HG02885 (cell line): ENCODE data around the gene RNU7-1.

Source experiments
- ATAC-seq: cut with Tn5 transposase; IDR thresholded peaks from one replicate; pipeline ENCODE4 v1.9.1; 2021; ENCODE audit warnings: mild to moderate bottlenecking; ENCODE audit not compliant: unreplicated experiment, poor library complexity

The RNU7-1 gene

DNA sequence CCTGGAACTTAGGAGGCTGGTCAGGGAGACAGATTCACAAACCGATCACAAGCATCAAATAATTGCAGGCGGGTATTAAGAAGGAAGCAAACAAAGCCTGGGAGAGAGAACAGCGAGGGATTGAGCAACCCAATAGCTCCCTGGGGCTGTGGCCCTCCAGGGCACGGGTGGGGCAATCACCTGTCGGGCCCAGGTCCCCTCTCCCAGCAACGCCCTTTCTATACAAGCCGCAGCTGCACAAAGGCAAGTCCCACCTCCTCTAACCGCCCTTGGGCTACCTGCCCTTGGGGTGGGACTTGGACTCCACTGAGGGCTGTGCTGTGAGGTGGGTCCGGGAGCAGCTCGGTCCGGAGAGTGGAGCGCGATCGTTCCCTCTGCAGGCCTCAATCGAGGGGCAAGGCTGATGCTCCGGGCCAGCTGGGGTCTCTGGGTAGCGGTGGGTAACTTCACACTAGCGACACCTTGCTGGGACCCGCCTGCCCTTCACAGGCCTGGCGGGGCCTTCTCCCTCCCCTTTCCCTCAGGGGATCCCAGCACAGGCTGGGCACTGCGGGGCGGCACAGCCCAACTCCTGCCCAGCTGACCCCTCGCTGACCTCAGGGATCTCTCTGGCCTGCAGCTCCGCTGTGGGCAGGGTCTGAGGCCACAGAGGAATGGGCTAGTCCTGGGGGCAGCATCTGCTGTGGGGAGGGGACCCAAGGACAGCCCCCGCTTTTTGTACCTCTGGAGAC, 18.8 kb downstream of the RNU7-1 start:
- no peak for ATAC-seq

DNA sequence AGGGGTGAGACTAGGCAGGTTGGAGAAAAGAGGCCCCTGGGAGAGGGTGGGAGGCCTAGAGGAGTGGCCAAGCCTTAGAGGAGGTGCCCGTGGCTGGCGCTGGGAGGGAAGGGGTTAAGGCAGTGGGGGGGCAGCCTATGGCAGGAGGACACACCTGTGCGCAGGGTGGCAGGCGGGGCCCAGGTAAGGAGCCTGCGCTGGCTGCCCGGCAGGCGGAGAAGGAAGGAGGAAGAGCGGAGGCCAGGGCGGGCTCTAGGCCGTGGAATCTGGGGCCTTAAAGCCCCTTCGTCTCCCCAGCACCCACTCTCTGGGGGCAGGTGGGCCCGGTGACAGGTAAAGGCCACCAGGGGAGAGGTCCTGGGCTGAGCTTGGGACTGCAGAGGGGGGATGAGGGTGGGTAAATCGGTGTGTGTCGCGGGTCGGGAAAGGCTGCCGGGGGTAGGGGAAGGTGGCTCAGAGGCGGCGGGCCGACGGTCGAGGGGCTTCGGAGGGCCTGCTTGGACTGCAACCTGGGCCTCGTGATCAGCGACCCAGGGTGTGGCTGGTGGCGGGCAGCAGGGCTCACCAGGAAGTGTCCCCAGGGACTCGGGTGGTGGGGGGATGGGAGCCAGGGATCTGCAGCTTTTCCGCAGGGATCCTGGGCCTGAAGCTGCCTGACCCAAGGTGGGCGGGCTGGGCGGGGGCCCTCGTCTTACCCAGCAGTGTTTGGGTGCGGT, 19.6 kb downstream of the RNU7-1 start:
- ATAC-seq = no peak

GRCh38 chr12:6963791-6964413, 20.3 kb downstream of the RNU7-1 start:
- no peak for ATAC-seq

GRCh38 chr12:6964605-6965025, 21.0 kb downstream of the RNU7-1 start:
- no peak for ATAC-seq

GRCh38 chr12:6965026-6965661, 21.5 kb downstream of the RNU7-1 start:
- no peak for ATAC-seq

DNA sequence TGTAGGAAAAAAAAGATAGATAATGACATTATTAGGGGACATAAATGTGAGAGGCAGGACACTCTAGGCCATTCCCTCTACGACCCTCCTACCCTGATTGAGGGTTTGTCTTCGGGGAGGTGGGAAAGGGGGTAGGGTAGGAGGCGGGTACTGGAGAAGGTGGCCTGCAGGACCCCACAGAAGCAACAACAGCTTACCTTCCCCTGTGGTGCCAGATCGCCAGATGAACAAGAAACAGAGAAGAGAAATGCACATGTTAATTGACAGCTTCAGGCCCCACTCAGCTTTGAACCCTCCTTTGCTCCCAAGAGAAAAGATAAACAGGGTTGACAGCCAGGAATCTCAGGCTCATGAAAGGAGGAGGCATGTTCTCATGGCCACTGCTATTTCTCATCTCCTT, 22.1 kb downstream of the RNU7-1 start:
- no peak for ATAC-seq

DNA sequence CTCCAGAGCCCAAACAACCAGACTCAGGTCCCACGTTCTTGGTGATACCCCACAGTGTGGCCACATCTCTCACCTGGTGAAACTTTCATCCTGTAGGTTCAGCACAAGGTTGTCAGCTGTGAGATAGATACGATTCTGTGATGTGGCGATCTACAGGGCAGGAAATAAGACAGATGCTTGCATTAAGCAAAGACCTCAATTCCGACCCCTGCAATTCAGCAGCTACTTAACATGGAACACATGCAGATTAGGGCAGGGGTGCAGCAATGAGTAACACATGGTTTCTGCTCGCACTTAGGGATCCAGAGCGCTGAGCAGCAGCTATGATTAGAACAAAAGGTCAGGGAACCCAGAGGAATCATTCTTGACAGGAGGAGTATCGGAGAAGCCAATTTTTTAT, 22.7 kb downstream of the RNU7-1 start:
- no peak for ATAC-seq

DNA sequence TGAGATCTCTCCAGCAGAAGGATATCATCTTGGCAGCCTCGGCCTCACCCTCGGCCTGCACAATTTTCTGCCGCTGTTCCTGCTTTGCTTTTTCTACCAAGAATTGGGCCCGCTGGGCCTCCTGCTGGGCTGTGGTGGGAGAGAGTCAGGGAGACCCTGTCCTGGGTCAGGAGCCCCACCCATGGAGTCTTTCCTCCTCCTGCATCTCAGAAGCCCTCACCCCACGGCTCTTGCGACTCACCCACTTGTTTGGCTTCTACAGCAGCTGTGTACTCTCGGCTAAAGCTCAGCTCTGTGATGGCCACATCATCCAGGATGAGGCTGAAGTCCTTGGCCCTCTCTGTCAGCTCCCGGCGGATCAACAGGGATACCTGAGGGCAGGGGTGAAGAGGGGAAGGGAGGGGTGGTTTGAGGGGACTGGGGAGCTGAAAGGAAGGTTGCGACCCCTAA, 24.1 kb downstream of the RNU7-1 start:
- ATAC-seq = no peak

DNA sequence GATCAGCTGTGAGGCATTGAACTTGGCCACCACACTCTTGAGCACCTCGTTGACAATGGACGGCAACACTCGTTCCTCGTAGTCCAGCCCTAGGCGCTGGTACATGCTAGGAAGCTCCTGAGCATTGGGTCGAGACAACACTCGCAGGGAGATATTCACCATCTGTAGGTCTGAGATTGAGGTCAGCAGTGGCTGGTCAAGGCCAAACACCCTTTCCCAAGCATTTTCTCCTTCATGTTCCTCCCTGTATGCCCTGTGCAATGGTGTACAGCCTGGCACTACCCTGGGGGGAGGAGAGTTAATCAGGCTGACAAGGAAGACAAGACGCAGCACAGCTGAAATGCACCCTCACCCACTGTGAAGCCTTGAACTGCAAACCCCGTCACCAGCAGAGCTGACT, 24.8 kb downstream of the RNU7-1 start:
- ATAC-seq = no peak

DNA sequence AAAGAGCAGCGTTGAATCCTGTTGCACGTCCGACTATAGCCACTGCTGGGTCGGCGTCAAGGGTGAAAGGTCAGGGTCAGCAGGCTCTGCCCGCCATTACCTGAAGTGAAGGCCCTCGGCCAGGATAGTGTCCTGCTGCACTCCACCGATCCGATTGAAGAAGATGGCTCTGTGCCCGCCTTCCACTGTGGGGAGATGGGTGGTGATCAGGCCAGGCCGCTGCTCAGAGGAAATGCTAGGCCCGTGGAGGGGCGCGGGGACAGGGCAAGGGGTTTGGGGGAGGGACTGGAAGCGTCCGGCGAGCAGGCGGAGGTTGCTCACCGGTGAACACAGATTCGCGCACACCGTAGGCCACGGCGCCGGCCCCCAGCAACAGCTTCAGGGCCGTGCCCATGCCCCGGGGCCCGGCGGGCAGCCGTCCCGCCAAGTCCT, 26.5 kb downstream of the RNU7-1 start:
- no peak for ATAC-seq

DNA sequence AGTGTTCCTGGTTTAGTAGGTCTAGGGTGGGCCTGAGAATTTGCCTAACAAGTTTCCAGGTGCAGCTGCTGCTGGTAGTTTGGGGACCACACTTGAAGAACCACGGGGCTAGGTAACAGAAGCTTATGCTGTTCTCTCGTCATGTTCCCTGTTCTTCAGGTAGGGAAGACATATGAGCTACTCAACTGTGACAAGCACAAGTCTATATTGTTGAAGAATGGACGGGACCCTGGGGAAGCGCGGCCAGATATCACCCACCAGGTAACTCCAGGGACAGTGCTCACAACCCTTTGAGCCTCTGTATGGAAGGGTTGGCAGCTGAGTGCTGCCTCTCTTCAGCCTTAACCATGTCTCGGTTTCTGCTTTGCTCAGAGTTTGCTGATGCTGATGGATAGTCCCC, 30.6 kb downstream of the RNU7-1 start:
- ATAC-seq = no peak

- ATAC-seq = no peak
Measured at GRCh38 chr12:6975297-6976032, 31.8 kb downstream of the RNU7-1 start.

DNA sequence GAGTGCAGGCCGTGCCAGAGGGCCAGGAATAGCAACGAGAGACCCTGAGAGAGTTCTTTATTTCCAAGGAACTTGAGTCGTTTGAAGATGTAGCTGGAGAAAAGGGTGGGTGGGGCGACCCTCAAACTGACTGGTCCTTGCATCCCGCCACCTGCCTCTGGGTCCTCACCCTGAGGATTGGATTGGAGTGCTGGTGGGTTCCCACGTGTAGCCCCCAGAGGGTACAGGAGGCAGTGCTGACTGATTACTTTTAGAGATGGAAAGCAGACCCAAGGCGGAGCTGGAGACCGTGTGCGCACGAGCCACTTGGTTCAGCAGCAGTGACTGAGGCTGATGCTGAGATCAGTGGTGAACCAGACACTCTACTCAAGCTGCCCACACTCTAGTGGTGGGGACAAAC, 34.0 kb downstream of the RNU7-1 start:
- no peak for ATAC-seq

DNA sequence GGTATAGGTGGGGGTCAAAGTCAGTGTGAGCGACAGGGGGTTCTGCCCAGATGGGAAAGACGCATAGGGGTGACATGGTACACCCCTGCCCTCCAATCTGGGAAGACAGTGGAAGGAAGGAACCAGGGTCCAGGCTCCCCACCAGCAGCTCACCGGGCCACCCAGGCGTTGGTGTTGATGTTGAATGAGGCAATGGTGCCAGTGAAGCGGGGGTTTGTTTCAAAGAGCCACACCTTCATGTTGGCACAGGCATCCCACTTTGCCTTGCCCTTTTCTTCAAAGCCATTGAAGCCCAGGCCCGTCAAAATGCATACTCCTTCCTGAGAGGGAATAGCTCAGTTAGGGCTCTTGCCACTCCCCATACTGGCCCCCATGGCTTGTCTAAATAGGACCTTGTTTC, 34.6 kb downstream of the RNU7-1 start:
- no peak for ATAC-seq

GRCh38 chr12:6978611-6979011, 35.0 kb downstream of the RNU7-1 start:
- ATAC-seq = no peak

GRCh38 chr12:6979021-6979420, 35.4 kb downstream of the RNU7-1 start:
- no peak for ATAC-seq

- ATAC-seq = no peak
Measured at GRCh38 chr12:6979453-6979852, 35.8 kb downstream of the RNU7-1 start.

DNA sequence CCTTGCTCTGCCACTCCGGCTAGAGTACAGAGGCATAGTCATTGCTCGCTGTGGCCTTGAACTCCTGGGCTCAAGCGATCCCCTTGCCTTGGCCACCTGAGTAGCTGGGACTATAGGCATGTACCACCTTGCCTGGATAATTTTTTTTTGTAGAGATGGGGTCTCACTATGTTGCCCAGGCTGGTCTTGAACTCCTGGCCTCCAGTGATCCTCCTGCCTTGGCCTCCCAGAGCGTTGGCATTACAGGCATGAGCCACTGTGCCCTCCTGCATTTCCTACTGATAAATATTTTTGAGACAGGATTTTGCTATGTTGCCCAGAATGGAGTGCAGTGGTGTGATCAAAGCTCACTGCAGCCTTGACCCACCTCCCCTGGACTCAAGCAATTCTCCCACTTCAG, 36.5 kb downstream of the RNU7-1 start:
- ATAC-seq = no peak

DNA sequence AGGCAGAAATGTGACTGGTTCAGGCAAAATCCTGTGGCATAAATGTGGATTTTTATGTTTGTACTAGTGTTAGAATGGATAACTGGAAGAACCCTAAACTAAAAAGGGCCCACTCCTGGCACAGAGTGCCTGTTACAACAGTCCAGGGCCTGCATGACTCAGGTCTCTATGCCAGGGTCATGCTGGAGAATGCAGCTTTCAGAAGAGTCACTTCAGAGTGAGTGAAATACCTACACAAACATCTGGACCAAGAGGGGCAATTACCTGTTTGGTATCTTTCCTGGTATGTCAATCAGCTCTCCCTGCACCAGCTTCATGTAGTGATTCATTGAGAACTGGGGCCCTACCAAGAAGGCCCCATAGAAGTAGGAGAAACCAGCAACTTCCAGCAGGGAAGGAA, 37.1 kb downstream of the RNU7-1 start:
- no peak for ATAC-seq
